ENCODE results near the gene KRT25. TPM values are rescaled to one million over a fixed set of nuclear protein-coding genes. Genes with fewer than 3 reads are reported as not detected.

Gene KRT25
- total and polyA plus RNA-seq, 2 of the 8 experiments (the other 6 are each of a cell fraction or from before 2014, with no cell fraction given) = not detected

DNA sequence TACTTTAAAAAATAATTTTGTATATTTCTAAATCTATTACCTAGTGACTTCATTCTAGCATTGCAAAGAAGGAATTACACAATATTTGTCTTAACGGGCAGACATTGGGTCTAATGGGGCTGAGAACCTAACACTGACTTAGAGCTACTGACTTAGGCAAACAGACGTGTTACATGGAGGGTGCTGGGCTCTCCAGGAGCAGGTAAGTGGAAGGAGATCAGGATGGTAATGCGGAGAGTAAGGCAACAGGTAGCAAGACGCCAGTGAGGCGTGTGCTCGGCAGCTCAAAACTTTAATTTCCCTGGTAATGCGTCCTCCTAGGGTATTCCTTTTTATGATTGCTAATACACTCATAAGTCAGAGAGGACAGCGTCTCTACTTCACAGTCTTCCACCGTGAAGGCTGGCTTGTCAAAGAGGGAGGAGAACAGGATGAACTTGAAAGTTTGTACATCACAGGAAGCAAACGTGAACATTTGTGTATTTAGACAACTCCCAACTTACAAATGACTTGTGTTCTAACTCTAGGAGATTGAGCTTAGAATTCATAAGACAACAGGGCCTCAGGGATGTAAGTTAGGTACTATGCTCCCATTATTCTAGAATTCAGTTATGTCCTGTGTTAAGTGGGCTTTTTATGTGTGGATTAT lies 40.0 kb upstream of the KRT25 start:
- H4K20me1 ChIP-seq (replicated peaks in 1 of 2; ENCODE audit: control insufficient read depth in 1 of 2, insufficient read depth in 2 of 2, low read length in 2 of 2) = no peaks in the 10 kb centered on the region
- no peaks in the 10 kb centered on the region for H3K9me3 ChIP-seq (ENCODE audit: insufficient read depth in 2 of 2, low read depth in 1 of 2, low read length in 1 of 2)
- no peak overlapping the region for H2BK5ac ChIP-seq (ENCODE audit: low read depth, low read length)
- no peak overlapping the region for H2BK120ac ChIP-seq (replicated peaks; ENCODE audit: low read depth, low read length)
- no peak overlapping the region for H4K5ac ChIP-seq (ENCODE audit: insufficient read length, low read depth, low read length)
- no peaks in the 10 kb centered on the region for H3K79me1 ChIP-seq (ENCODE audit: low read depth, low read length)
- POLR2A ChIA-PET (ENCODE audit: partially characterized antibody) = no interaction called here
- H3K23me2 ChIP-seq (ENCODE audit: low read depth, low read length) = no peaks in the 10 kb centered on the region
- no peak overlapping the region for H4K91ac ChIP-seq (replicated peaks; ENCODE audit: insufficient read length, low read length)
- no peak overlapping the region for H3K4me2 ChIP-seq (ENCODE audit: insufficient read depth in 1 of 2, low read depth in 2 of 2, low read length in 2 of 2)
- no peak overlapping the region for H2BK15ac ChIP-seq (ENCODE audit: low read length)
- no peak overlapping the region for H3K14ac ChIP-seq (ENCODE audit: insufficient read length)
- no peaks in the 10 kb centered on the region for H3K79me2 ChIP-seq (ENCODE audit: control insufficient read depth in 1 of 2, insufficient read depth in 2 of 2, low read length in 2 of 2)
- H2BK20ac ChIP-seq (ENCODE audit: low read length) = no peak overlapping the region
- H3K9ac ChIP-seq (replicated peaks in 1 of 4; ENCODE audit: extremely low read depth in 1 of 4, low read depth in 3 of 4, low read length in 3 of 4) = no peak overlapping the region
- H3K36me3 ChIP-seq (ENCODE audit: control insufficient read depth in 2 of 4, insufficient read depth in 4 of 4, low read length in 3 of 4) = no peaks in the 10 kb centered on the region
- WGBS, 2 experiments (ENCODE audit: extremely low coverage in 1 of 2, insufficient coverage in 1 of 2, insufficient read length in 1 of 2, insufficient replicate concordance in 2 of 2, low coverage in 1 of 2, low lambda C conversion rate in 2 of 2, missing lambda C conversion rate in 1 of 2) = 80% methylated on average over 10 of the region's 10 CpGs; no CpG with 5 or more reads in 1 of the 2 experiments
- H4K8ac ChIP-seq (ENCODE audit: extremely low read depth, insufficient read depth, low read length) = no peak overlapping the region
- FAIRE-seq = no peak
- no peaks in the 10 kb centered on the region for H3K27me3 ChIP-seq (replicated peaks in 1 of 4; ENCODE audit: control insufficient read depth in 3 of 4, extremely low read depth in 1 of 4, insufficient read depth in 3 of 4, low read length in 3 of 4)
- no peak overlapping the region for H3K4ac ChIP-seq (replicated peaks; ENCODE audit: insufficient read length, low read depth, low read length)
- H3K56ac ChIP-seq (replicated peaks; ENCODE audit: insufficient read length, low read depth, low read length) = no peak overlapping the region
- no peaks in the 10 kb centered on the region for H3K4me1 ChIP-seq (replicated peaks in 1 of 4; ENCODE audit: control insufficient read depth in 3 of 4, insufficient read depth in 4 of 4, low read length in 3 of 4)
- no peak overlapping the region for H3K18ac ChIP-seq (ENCODE audit: extremely low read depth, low read length)
- H2BK12ac ChIP-seq (ENCODE audit: low read depth, low read length) = no peak overlapping the region
- CTCF ChIA-PET (ENCODE audit: partially characterized antibody) = interaction anchor here (0.6 to 2.4 kb wide), 4 partner anchors 9 to 180 kb away, joined by 5 to 10 read pairs (median 6); no protein-coding TSS in a partner anchor
- no peak overlapping the region for H2AFZ ChIP-seq (ENCODE audit: low read length)
- no peak overlapping the region for H3K27ac ChIP-seq (ENCODE audit: low read depth, low read length)
- no peak overlapping the region for H3K4me3 ChIP-seq (ENCODE audit: extremely low read depth in 1 of 4, insufficient read depth in 2 of 4, low read depth in 3 of 4, low read length in 4 of 4)
- no peak for DNase-seq (ENCODE audit: low read depth in 1 of 2, low spot score in 2 of 2)
- no peak overlapping the region for H3K23ac ChIP-seq (ENCODE audit: insufficient read length)
- H2AK5ac ChIP-seq (ENCODE audit: low read depth, low read length) = no peak overlapping the region
- TF ChIP-seq SP4 (IDR thresholded peaks at IDR 0.05; ENCODE audit: low read length) (no peak), SP1 (IDR thresholded peaks at IDR 0.05; ENCODE audit: low read depth, low read length) (no peak), BRCA1 (IDR thresholded peaks at IDR 0.05; ENCODE audit: low read depth, low read length) (no peak), RXRA (IDR thresholded peaks at IDR 0.05; ENCODE audit: insufficient read depth, low read depth, low read length) (no peak), EZH2 (IDR thresholded peaks at IDR 0.05; ENCODE audit: low read depth, low read length, severe bottlenecking) (no peak), SRF (IDR thresholded peaks at IDR 0.05; ENCODE audit: low read depth, low read length) (no peak), FOSL1 (IDR thresholded peaks at IDR 0.05; ENCODE audit: insufficient read depth, low read depth, low read length) (no peak), RFX5 (IDR thresholded peaks at IDR 0.05; ENCODE audit: borderline replicate concordance, low read depth, low read length) (no peak), CREB1 (IDR thresholded peaks at IDR 0.05) (no peak), MAFK (IDR thresholded peaks at IDR 0.05; ENCODE audit: low read depth, low read length) (no peak), KDM1A (IDR thresholded peaks at IDR 0.05; ENCODE audit: borderline replicate concordance, low read length) (no peak), CBX5 (IDR thresholded peaks at IDR 0.05; ENCODE audit: low read depth, low read length) (no peak), KDM5A (IDR thresholded peaks at IDR 0.05; ENCODE audit: low read length) (no peak)
- TF ChIP-seq, protein P1, sequence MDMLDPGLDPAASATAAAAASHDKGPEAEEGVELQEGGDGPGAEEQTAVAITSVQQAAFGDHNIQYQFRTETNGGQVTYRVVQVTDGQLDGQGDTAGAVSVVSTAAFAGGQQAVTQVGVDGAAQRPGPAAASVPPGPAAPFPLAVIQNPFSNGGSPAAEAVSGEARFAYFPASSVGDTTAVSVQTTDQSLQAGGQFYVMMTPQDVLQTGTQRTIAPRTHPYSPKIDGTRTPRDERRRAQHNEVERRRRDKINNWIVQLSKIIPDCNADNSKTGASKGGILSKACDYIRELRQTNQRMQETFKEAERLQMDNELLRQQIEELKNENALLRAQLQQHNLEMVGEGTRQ (IDR thresholded peaks at IDR 0.05; ENCODE audit: low read length) = no peak
